Prostate gland (tissue), 2 donors: ENCODE data around the gene DLG2. TPM values are rescaled to one million over a fixed set of nuclear protein-coding genes. Genes with fewer than 3 reads are reported as not detected.

Source experiments
- DNase-seq: peaks from one replicate; pipeline ENCODE4 v3.0.0-alpha.2; 2019; ENCODE audit warnings: low spot score
- H3K27ac ChIP-seq, 2 donors: fragments of 200-600 bp; sonication (generic); 2 replicates each; pipeline ENCODE4 v1.5.1; 2017 to 2019
- H3K27me3 ChIP-seq: fragments of 200-600 bp; sonication (generic); replicated peaks from 2 replicates; pipeline ENCODE4 v1.5.1; 2019; ENCODE audit not compliant: insufficient read depth
- H3K36me3 ChIP-seq, 2 donors: fragments of 200-600 bp; sonication (generic); 1 replicate in 1 of 2; 2 replicates in 1 of 2; pipeline versions ENCODE4 v1.5.1 to v1.8.1; 2017 to 2019
- H3K4me1 ChIP-seq: fragments of 200-600 bp; sonication (generic); replicated peaks from 2 replicates; pipeline ENCODE4 v1.5.1; 2019
- H3K4me3 ChIP-seq, 2 donors: fragments of 200-600 bp; sonication (generic); 2 replicates each; pipeline ENCODE4 v1.5.1; 2017 to 2019
- H3K9me3 ChIP-seq: fragments of 200-600 bp; sonication (generic); 2 replicates; pipeline ENCODE4 v1.5.1; 2017
- POLR2A ChIP-seq: fragments of 450-650 bp; IDR thresholded peaks from one replicate; pipeline ENCODE4 v1.6.1; 2016; ENCODE audit warnings: antibody characterized with exemption, mild to moderate bottlenecking
- POLR2AphosphoS5 ChIP-seq: sonication (generic); formaldehyde crosslinking; IDR thresholded peaks from one replicate; pipeline ENCODE4 v1.6.1; 2017; ENCODE audit warnings: antibody characterized with exemption
- WGBS: methylation state at CpG from one replicate; pipeline ENCODE4 v1.1.5; 2018; 5-methylcytosine and 5-hydroxymethylcytosine counted together
- intact Hi-C: fragments of 100-400 bp; cut with DNase I; formaldehyde crosslinking; loops from one replicate; pipeline ENCODE4 v1.14.2; 2022
- total RNA-seq, 2 donors: library from RNA; depleted of rRNA; stranded (reverse); fragments of >200 nt; gene quantifications; one replicate each; pipeline ENCODE4 v1.1.0, GENCODE V29; 2016
- TF ChIP-seq, protein P1 (sequence below), 4 experiments: fragments of 200-600 bp in 2 of 4; fragments of 450-650 bp in 2 of 4; sonication (generic) in 2 of 4; IDR thresholded peaks; 1 replicate in 3 of 4; 2 replicates in 1 of 4; pipeline ENCODE4 v1.5.1; 2016 to 2019; ENCODE audit warnings: antibody characterized with exemption in 4 of 4, mild to moderate bottlenecking in 2 of 4, moderate library complexity in 2 of 4

Gene DLG2
- total RNA-seq, 2 donors from 2014 or later, result 9.8 to 16.2 TPM

DNA sequence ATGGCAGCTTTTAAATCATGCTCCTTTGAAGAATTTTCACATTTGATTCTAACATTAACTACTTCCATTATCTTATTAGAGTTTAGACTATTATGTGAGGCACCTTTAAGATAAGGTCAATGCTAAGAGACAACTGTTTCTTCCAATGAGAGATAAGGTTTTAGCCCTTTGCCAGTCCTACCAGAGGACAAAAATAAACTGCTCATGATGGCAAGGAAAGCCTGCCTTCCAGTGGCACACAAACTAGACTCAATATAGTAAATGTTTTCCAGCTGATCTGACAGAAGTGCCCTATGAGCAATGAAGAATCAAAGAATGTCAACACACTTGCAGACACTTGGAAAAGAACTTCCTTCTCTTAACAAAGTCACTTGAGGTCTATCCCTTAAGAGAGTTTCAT, 1188.6 kb downstream of the DLG2 start:
- no peak for DNase-seq
- H3K9me3 ChIP-seq, result no peaks in the 10 kb centered on the region
- no peaks in the 10 kb centered on the region for H3K36me3 ChIP-seq
- H3K4me1 ChIP-seq, result no peaks in the 10 kb centered on the region
- no peak overlapping the region for H3K27ac ChIP-seq
- no peaks in the 10 kb centered on the region for H3K27me3 ChIP-seq
- TF ChIP-seq POLR2AphosphoS5 (no peak), POLR2A (no peak)
- TF ChIP-seq, protein P1, sequence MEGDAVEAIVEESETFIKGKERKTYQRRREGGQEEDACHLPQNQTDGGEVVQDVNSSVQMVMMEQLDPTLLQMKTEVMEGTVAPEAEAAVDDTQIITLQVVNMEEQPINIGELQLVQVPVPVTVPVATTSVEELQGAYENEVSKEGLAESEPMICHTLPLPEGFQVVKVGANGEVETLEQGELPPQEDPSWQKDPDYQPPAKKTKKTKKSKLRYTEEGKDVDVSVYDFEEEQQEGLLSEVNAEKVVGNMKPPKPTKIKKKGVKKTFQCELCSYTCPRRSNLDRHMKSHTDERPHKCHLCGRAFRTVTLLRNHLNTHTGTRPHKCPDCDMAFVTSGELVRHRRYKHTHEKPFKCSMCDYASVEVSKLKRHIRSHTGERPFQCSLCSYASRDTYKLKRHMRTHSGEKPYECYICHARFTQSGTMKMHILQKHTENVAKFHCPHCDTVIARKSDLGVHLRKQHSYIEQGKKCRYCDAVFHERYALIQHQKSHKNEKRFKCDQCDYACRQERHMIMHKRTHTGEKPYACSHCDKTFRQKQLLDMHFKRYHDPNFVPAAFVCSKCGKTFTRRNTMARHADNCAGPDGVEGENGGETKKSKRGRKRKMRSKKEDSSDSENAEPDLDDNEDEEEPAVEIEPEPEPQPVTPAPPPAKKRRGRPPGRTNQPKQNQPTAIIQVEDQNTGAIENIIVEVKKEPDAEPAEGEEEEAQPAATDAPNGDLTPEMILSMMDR (IDR thresholded peaks at IDR 0.05), result no peak
- intact Hi-C loops, result no loop called here
- no peak overlapping the region for H3K4me3 ChIP-seq

DNA sequence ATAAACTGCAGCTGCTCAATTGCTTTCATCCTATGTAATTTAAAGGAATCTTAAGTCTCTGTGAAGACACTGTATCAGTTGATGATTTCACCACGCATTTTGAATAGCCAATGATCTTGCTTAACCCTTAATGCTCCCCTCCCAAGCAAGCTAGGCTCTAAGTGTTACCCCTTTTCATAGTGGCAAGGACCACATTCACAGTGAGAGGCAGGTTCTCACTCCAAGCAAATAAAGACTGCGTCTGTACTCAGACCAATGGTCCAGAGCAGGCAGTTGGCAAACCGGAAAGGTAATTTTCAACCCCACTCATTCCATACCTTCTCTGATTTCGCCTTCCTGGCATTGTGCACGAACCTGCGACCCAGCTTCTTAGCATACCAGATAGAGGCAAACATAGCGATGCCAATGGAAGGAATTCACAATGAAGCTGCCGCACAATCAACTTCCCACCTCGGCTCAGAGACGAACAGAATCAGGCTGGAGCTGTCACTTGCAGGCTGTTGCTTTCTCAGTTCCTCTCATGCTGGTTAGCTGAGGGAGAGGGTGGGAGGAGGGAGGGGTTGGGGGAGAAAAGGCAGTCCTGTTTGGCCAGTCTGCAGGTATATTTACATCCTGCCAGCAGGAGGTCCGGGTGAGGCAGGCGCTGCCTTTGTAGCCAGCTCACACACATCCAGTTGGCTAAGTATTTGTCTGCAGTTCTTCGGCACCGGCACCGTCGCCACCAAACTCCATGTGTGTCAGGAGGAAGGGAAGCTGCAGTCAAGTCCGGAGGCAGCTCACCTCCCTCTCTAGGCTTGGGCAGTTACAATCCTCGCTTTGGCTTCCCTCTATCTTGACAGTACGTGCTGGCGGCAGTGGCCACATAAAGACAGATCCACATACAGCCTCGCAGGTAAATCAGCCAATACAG, 1189.8 kb downstream of the DLG2 start:
- intact Hi-C loops, result no loop called here
- no peaks in the 10 kb centered on the region for H3K27me3 ChIP-seq
- no peaks in the 10 kb centered on the region for H3K9me3 ChIP-seq
- no peaks in the 10 kb centered on the region for H3K36me3 ChIP-seq
- peak overlapping the region; percentile 40 to 59 for H3K27ac ChIP-seq
- TF ChIP-seq POLR2A (no peak), POLR2AphosphoS5 (no peak)
- TF ChIP-seq, protein P1 (IDR thresholded peaks at IDR 0.05), result peak in 1 of 4 experiments; percentile 10
- H3K4me3 ChIP-seq, result peak overlapping the region; percentile 16 to 27
- WGBS, result 3% methylated on average over 21 of the region's 21 CpGs
- no peaks in the 10 kb centered on the region for H3K4me1 ChIP-seq
- DNase-seq, result peak; percentile 43

DNA sequence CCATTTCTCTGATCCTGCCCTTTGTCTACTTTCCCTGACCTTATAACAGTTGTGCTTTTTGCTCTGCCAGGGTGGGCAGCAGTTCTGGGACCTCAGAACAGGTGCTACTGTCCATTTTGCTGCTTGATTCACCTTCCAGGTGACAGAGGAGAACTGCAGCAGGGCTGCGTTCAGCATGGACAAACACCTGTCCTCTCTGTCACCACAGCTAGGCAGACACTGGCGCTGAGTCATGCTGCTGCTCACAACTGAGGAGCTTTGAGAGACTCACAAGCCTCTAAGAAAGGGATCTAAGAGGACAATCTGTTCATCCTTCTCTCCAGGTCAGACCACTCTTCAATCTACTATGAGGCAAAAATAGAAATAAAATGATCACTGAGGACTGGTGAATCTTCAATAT, 1196.5 kb downstream of the DLG2 start:
- intact Hi-C loops, result no loop called here
- no peaks in the 10 kb centered on the region for H3K4me1 ChIP-seq
- H3K4me3 ChIP-seq, result no peak overlapping the region
- no peaks in the 10 kb centered on the region for H3K27me3 ChIP-seq
- WGBS, result 68% methylated on average over 2 of the region's 2 CpGs
- no peaks in the 10 kb centered on the region for H3K9me3 ChIP-seq
- H3K36me3 ChIP-seq, result no peaks in the 10 kb centered on the region
- DNase-seq, result no peak
- H3K27ac ChIP-seq, result no peak overlapping the region
- TF ChIP-seq POLR2A (no peak), POLR2AphosphoS5 (no peak)
- TF ChIP-seq, protein P1 (IDR thresholded peaks at IDR 0.05), result no peak

DNA sequence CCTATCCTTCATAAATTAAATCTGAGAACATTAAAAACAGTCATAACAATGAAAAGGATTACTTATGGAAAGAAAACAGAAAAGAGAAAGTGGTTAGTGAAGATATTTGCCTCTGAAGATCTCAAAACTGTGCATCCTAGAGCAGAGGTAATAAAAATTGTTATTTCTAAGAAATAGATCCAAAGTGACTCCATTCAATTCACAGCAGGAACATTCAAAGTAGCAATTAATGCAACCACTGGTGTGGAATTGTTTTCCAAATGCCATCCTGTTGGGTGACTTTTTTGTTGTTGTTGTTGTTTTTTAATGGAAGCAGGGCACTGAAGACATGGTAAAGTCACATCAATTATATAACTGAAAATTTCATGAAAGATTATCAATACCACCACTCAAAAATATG, 1201.5 kb downstream of the DLG2 start:
- Histone ChIP-seq H3K4me3 (no peak overlapping the region), H3K27ac (no peak overlapping the region), H3K27me3 (no peaks in the 10 kb centered on the region), H3K4me1 (no peaks in the 10 kb centered on the region), H3K9me3 (no peaks in the 10 kb centered on the region), H3K36me3 (no peaks in the 10 kb centered on the region)
- no peak for TF ChIP-seq POLR2A
- no peak for TF ChIP-seq POLR2AphosphoS5
- TF ChIP-seq, protein P1 (IDR thresholded peaks at IDR 0.05), result no peak
- intact Hi-C loops, result no loop called here
- DNase-seq, result no peak

DNA sequence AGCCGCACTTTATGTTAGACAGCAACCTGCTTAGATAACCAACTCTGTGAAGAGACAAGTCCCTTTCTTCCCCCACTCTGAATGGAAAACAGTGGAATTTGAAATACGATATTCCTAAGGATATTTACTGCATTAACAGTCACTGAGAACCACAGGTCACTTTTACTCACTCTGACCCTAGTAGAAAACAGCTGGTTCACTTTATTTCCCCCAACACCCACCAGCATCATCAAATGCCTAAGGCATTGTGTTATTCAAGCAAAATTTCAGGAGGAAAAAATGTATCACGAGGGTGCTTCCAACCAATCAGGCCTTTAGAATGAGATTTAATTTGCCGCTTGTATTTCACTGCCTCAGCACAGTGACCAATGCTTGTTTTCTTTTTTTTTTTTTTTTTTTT, 1206.9 kb downstream of the DLG2 start:
- no peaks in the 10 kb centered on the region for H3K9me3 ChIP-seq
- H3K36me3 ChIP-seq, result no peaks in the 10 kb centered on the region
- no peak for DNase-seq
- intact Hi-C loops, result no loop called here
- H3K27me3 ChIP-seq, result no peaks in the 10 kb centered on the region
- H3K4me1 ChIP-seq, result no peaks in the 10 kb centered on the region
- WGBS, result 40% methylated on average over 4 of the region's 4 CpGs
- no peak overlapping the region for H3K27ac ChIP-seq
- TF ChIP-seq POLR2AphosphoS5, result no peak
- TF ChIP-seq, protein P1 (IDR thresholded peaks at IDR 0.05), result no peak
- no peak for TF ChIP-seq POLR2A
- no peak overlapping the region for H3K4me3 ChIP-seq
